ENCODE results near the gene CPNE8. TPM values are rescaled to one million over a fixed set of nuclear protein-coding genes. Genes with fewer than 3 reads are reported as not detected.
"Not testable (repeated sequence)": the region's sequence is repeated elsewhere in the genome, so short reads cannot be mapped to it uniquely, and the experiment has no call there.

Gene CPNE8
- total and polyA plus RNA-seq, 2 of the 4 experiments (the other 2 are of a cell fraction) = not detected

GRCh38 chr12:38744041-38744440 lies 161.3 kb downstream of the CPNE8 start:
- Histone ChIP-seq H3K18ac (ENCODE audit: low read depth, low read length) (no peak overlapping the region), H3K56ac (ENCODE audit: extremely low read depth, insufficient read depth, low read length) (no peak overlapping the region), H2BK5ac (ENCODE audit: low read depth, low read length, poor library complexity, severe bottlenecking) (no peak overlapping the region), H2BK120ac (ENCODE audit: low read depth, low read length) (no peak overlapping the region), H3K23ac (ENCODE audit: low read depth, low read length) (no peak overlapping the region), H3K4ac (ENCODE audit: low read depth, low read length) (no peak overlapping the region), H2BK20ac (ENCODE audit: low read depth, low read length) (no peak overlapping the region), H3K9me3 (ENCODE audit: control insufficient read depth, insufficient read depth, low read length) (0 out of 2 replicates have a peak, but pooled peaks cover 2% of the 10 kb centered on the region), H4K5ac (ENCODE audit: low read depth, low read length) (no peak overlapping the region), H4K8ac (ENCODE audit: low read depth in 2 of 2, low read length in 2 of 2) (no peak overlapping the region), H2AK9ac (replicated peaks; ENCODE audit: low read depth, low read length, poor library complexity) (no peak overlapping the region), H2BK15ac (ENCODE audit: low read depth, low read length) (no peak overlapping the region), H3K27me3 (ENCODE audit: control insufficient read depth, insufficient read depth, low read length) (no peaks in the 10 kb centered on the region), H4K91ac (ENCODE audit: insufficient read depth, low read depth, low read length) (no peak overlapping the region), H3K4me1 (ENCODE audit: control insufficient read depth, insufficient read depth, low read length) (no peaks in the 10 kb centered on the region), H2AK5ac (ENCODE audit: low read depth, low read length) (no peak overlapping the region), H3K4me2 (ENCODE audit: low read depth, low read length) (no peak overlapping the region), H3K9ac (ENCODE audit: low read depth, low read length) (no peak overlapping the region), H3K9me1 (ENCODE audit: insufficient read depth, low read length) (no peaks in the 10 kb centered on the region), H3K79me1 (ENCODE audit: low read depth in 1 of 2, low read length in 2 of 2) (no peaks in the 10 kb centered on the region), H3K4me3 (ENCODE audit: insufficient read depth, low read depth, low read length) (no peak overlapping the region), H2AFZ (replicated peaks; ENCODE audit: low read length, poor library complexity) (no peak overlapping the region), H3K36me3 (ENCODE audit: control insufficient read depth, insufficient read depth, low read length) (no peaks in the 10 kb centered on the region), H4K20me1 (ENCODE audit: insufficient read depth, low read length) (no peaks in the 10 kb centered on the region), H3K14ac (replicated peaks; ENCODE audit: low read depth, low read length) (no peak overlapping the region), H3K27ac (ENCODE audit: insufficient read depth, low read length) (no peak overlapping the region)
- ChIA-PET CTCF (no interaction called here), POLR2A (ENCODE audit: unreplicated experiment) (no interaction called here)
- no CpG with 5 or more reads among the region's 4 CpGs for WGBS, 2 experiments (ENCODE audit: extremely low coverage in 2 of 2, insufficient read length in 1 of 2)
- no TSS peak for BruUV-seq (replicated peaks)
- DNase-seq (no peak), ATAC-seq (ENCODE audit: low read depth) (no peak)
- dilution Hi-C loops (cut with HindIII; ENCODE audit: low sequenced_read_pairs, unreplicated experiment) = no loop called here
- TF ChIP-seq RCOR1 (IDR thresholded peaks at IDR 0.05; ENCODE audit: insufficient replicate concordance, low read length) (no peak), MAZ (IDR thresholded peaks at IDR 0.05; ENCODE audit: borderline replicate concordance, low read depth, low read length) (no peak), CTCF (conservative IDR thresholded peaks at IDR 0.05; ENCODE audit: low read depth, low read length) (no peak), POLR2A (IDR thresholded peaks at IDR 0.05; ENCODE audit: low read depth, low read length) (no peak), MAFK (IDR thresholded peaks at IDR 0.05; ENCODE audit: low read depth, low read length) (no peak), SMC3 (IDR thresholded peaks at IDR 0.05; ENCODE audit: low read depth, low read length) (no peak), CEBPB (IDR thresholded peaks at IDR 0.05; ENCODE audit: low read depth, low read length) (no peak)
- in situ Hi-C loops (cut with MboI; ENCODE audit: low sequenced_read_pairs) = no loop called here
- intact Hi-C loops (cut with micrococcal nuclease) = no loop called here

DNA sequence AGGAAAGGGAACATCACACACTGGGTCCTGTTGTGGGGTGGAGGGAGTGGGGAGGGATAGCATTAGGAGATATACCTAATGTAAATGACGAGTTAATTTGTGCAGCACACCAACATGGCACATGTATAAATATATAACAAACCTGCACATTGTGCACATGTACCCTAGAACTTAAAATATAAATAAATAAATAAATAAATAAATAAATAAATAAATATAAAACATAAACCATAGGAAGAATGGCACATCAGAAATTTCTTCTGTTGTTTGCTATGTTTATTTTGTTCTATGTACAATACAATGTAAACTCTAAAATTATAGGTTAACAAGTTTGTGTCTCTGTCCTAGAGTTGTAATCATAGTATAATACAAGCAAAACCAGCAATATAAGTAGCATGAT lies 162.9 kb downstream of the CPNE8 start:
- H3K9ac ChIP-seq (ENCODE audit: low read depth, low read length); H3K4me3 ChIP-seq (ENCODE audit: insufficient read depth, low read depth, low read length); H2AK5ac ChIP-seq (ENCODE audit: low read depth, low read length); H3K4me2 ChIP-seq (ENCODE audit: low read depth, low read length); H3K23ac ChIP-seq (ENCODE audit: low read depth, low read length); H2BK15ac ChIP-seq (ENCODE audit: low read depth, low read length); H3K27ac ChIP-seq (ENCODE audit: insufficient read depth, low read length); H3K27me3 ChIP-seq (ENCODE audit: control insufficient read depth, insufficient read depth, low read length); H3K4ac ChIP-seq (ENCODE audit: low read depth, low read length); H4K5ac ChIP-seq (ENCODE audit: low read depth, low read length); H4K91ac ChIP-seq (ENCODE audit: insufficient read depth, low read depth, low read length); H4K8ac ChIP-seq (ENCODE audit: low read depth in 2 of 2, low read length in 2 of 2); DNase-seq; H3K79me1 ChIP-seq (ENCODE audit: low read depth in 1 of 2, low read length in 2 of 2); intact Hi-C loops (cut with micrococcal nuclease); H2BK20ac ChIP-seq (ENCODE audit: low read depth, low read length); ATAC-seq (ENCODE audit: low read depth); H3K4me1 ChIP-seq (ENCODE audit: control insufficient read depth, insufficient read depth, low read length); H3K9me1 ChIP-seq (ENCODE audit: insufficient read depth, low read length); H2AK9ac ChIP-seq (replicated peaks; ENCODE audit: low read depth, low read length, poor library complexity); H3K18ac ChIP-seq (ENCODE audit: low read depth, low read length); dilution Hi-C loops (cut with HindIII; ENCODE audit: low sequenced_read_pairs, unreplicated experiment); H2AFZ ChIP-seq (replicated peaks; ENCODE audit: low read length, poor library complexity); H3K36me3 ChIP-seq (ENCODE audit: control insufficient read depth, insufficient read depth, low read length); H2BK5ac ChIP-seq (ENCODE audit: low read depth, low read length, poor library complexity, severe bottlenecking); POLR2A ChIA-PET (ENCODE audit: unreplicated experiment); CTCF ChIA-PET; H3K9me3 ChIP-seq (ENCODE audit: control insufficient read depth, insufficient read depth, low read length); H3K56ac ChIP-seq (ENCODE audit: extremely low read depth, insufficient read depth, low read length); H3K14ac ChIP-seq (replicated peaks; ENCODE audit: low read depth, low read length); BruUV-seq (replicated peaks); in situ Hi-C loops (cut with MboI; ENCODE audit: low sequenced_read_pairs); H2BK120ac ChIP-seq (ENCODE audit: low read depth, low read length); H4K20me1 ChIP-seq (ENCODE audit: insufficient read depth, low read length): not testable (repeated sequence)
- no CpG with 5 or more reads among the region's 1 CpG for WGBS, 2 experiments (ENCODE audit: extremely low coverage in 2 of 2, insufficient read length in 1 of 2)
